ENCODE results near the gene PRKCZ. TPM values are rescaled to one million over a fixed set of nuclear protein-coding genes. Genes with fewer than 3 reads are reported as not detected.

The PRKCZ gene
- total RNA-seq, 1 experiment from 2014 or later, result 36.0 TPM

DNA sequence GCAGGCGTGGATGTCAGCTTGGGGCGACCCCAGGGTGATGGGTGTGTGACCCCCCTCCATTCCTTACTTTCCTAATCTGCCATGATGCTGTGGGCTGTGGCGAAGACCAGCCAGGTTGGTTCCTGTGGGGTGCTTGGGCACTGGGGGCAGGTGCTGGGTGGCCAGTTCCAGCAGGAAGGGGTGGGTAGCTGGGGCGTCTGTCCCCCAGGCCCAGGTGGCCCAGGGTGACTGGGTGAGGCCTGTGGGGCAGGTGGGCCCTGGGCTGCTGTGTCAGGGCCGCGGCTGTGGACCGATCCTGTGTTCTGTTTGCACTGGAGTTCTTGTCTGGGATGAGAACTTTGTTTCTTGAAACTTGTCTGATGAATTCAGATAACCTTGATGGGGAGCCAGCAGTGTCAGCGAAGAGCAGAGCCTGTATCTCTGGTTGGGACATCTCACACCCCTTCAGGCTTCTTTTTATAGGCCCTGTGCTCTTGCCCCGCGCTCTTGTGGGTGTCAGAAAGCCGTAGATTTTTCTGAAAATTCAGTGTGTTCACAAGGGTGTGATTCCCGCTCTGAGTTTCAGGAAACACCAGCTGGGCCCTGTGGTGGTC lies 3.7 kb downstream of the PRKCZ start:
- TF ChIP-seq, protein P1, sequence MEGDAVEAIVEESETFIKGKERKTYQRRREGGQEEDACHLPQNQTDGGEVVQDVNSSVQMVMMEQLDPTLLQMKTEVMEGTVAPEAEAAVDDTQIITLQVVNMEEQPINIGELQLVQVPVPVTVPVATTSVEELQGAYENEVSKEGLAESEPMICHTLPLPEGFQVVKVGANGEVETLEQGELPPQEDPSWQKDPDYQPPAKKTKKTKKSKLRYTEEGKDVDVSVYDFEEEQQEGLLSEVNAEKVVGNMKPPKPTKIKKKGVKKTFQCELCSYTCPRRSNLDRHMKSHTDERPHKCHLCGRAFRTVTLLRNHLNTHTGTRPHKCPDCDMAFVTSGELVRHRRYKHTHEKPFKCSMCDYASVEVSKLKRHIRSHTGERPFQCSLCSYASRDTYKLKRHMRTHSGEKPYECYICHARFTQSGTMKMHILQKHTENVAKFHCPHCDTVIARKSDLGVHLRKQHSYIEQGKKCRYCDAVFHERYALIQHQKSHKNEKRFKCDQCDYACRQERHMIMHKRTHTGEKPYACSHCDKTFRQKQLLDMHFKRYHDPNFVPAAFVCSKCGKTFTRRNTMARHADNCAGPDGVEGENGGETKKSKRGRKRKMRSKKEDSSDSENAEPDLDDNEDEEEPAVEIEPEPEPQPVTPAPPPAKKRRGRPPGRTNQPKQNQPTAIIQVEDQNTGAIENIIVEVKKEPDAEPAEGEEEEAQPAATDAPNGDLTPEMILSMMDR (conservative IDR thresholded peaks at IDR 0.05), result no peak
- TF ChIP-seq EZH2 (IDR thresholded peaks at IDR 0.05; ENCODE audit: low read depth), result no peak
- CTCF ChIA-PET, result no interaction called here
- POLR2A ChIA-PET (ENCODE audit: unreplicated experiment), result no interaction called here

DNA sequence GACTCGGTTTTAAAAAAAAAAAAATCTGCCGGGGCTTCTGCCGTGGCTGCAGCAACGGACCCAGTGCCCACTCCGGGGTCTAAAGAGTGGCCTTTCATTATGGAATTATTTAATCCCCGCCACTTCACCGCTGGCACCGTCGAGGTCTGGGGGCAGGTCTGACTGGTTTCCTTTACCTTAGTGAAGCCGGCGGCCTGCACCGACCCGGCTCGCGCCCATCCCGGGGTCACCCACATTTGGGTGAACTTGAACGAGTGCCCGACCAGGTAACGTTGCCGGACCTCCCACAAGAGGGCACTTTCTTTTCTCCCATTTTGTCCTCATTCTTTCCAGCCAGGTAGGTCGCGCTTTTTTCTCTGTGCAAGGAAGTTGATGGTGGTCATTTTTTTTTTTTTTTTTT lies 4.3 kb downstream of the PRKCZ start:
- DNase-seq, result no peak
- H3K4me1 ChIP-seq (replicated peaks; ENCODE audit: insufficient read depth), result 0 out of 2 replicates have a peak, but pooled peaks cover 5% of the 10 kb centered on the region
- CTCF ChIA-PET, result no interaction called here
- no peak overlapping the region for H3K4me3 ChIP-seq
- POLR2A ChIA-PET (ENCODE audit: unreplicated experiment), result no interaction called here
- TF ChIP-seq, protein P1 (conservative IDR thresholded peaks at IDR 0.05), result no peak
- no peak for TF ChIP-seq EZH2 (IDR thresholded peaks at IDR 0.05; ENCODE audit: low read depth)
- H3K79me2 ChIP-seq (ENCODE audit: low read depth), result peaks cover 11% of the 10 kb centered on the region
- no TSS peak for BruUV-seq (replicated peaks)
- no peak overlapping the region for H3K27ac ChIP-seq
- no peaks in the 10 kb centered on the region for H3K27me3 ChIP-seq (ENCODE audit: insufficient read depth, low read depth)
- H2AFZ ChIP-seq, result no peak overlapping the region
- H3F3A ChIP-seq (ENCODE audit: insufficient read depth, low read depth), result no peaks in the 10 kb centered on the region
- no peaks in the 10 kb centered on the region for H4K20me1 ChIP-seq (ENCODE audit: insufficient read depth)
- H3K4me2 ChIP-seq, result no peak overlapping the region
- H3K9me3 ChIP-seq (ENCODE audit: insufficient read depth, low read depth), result no peaks in the 10 kb centered on the region
- intact Hi-C loops (cut with micrococcal nuclease; ENCODE audit: unreplicated experiment), result no loop called here
- no peaks in the 10 kb centered on the region for H3K36me3 ChIP-seq (ENCODE audit: low read depth)
- no peaks in the 10 kb centered on the region for H3K9me2 ChIP-seq (ENCODE audit: insufficient read depth)

More for the DNA sequence above, 3.7 kb downstream of the PRKCZ start:
- intact Hi-C loops (cut with micrococcal nuclease; ENCODE audit: unreplicated experiment), result no loop called here
- Histone ChIP-seq H3K9me2 (ENCODE audit: insufficient read depth) (no peaks in the 10 kb centered on the region), H3K4me1 (replicated peaks; ENCODE audit: insufficient read depth) (0 out of 2 replicates have a peak, but pooled peaks cover 5% of the 10 kb centered on the region), H3K4me2 (no peak overlapping the region), H3F3A (ENCODE audit: insufficient read depth, low read depth) (no peaks in the 10 kb centered on the region; the same call in 1 of the 2 replicates), H3K4me3 (no peak overlapping the region), H3K27ac (no peak overlapping the region), H3K36me3 (ENCODE audit: low read depth) (no peaks in the 10 kb centered on the region), H4K20me1 (ENCODE audit: insufficient read depth) (no peaks in the 10 kb centered on the region), H3K27me3 (ENCODE audit: insufficient read depth, low read depth) (no peaks in the 10 kb centered on the region), H2AFZ (no peak overlapping the region), H3K9me3 (ENCODE audit: insufficient read depth, low read depth) (no peaks in the 10 kb centered on the region), H3K79me2 (ENCODE audit: low read depth) (peaks cover 11% of the 10 kb centered on the region)
- DNase-seq, result no peak
- no TSS peak for BruUV-seq (replicated peaks)

DNA sequence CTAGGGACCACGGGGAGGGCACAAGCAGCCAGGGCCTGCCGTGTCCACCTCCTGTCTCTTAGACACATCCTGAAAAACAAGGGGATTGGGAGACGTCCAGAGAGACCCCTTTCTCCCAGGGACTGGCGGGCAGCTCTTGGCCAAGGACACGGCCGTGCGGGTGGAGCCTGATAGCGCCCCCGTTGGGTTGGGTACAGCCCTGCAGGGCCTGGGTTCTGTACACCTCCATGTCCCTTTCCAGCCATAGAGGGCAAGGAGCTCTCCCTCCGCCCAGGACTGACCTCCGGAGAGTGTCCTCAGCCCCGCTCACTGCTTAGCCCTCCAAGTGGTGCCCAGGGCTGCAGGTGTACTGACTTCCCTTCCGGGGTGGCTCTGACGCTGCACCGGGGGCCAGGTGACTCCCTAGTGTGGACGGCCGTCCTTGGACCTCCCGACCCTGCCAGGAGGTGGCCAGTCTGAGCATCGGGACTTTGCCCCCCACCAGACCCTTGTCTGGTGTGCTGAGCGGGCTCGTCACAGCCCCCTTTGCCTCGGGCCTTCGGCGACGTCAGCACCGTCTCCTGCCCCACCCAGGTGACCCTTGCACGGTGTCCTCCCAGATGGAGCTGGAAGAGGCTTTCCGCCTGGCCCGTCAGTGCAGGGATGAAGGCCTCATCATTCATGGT lies 5.8 kb downstream of the PRKCZ start:
- intact Hi-C loops (cut with micrococcal nuclease; ENCODE audit: unreplicated experiment), result no loop called here
- peaks cover 8% of the 10 kb centered on the region for H3K79me2 ChIP-seq (ENCODE audit: low read depth)
- H3K4me3 ChIP-seq, result no peak overlapping the region
- H3K27ac ChIP-seq, result no peak overlapping the region
- H3K4me2 ChIP-seq, result no peak overlapping the region
- no peaks in the 10 kb centered on the region for H3K27me3 ChIP-seq (ENCODE audit: insufficient read depth, low read depth)
- no peaks in the 10 kb centered on the region for H4K20me1 ChIP-seq (ENCODE audit: insufficient read depth)
- no peaks in the 10 kb centered on the region for H3F3A ChIP-seq (ENCODE audit: insufficient read depth, low read depth)
- ChIA-PET CTCF (no interaction called here), POLR2A (ENCODE audit: unreplicated experiment) (no interaction called here)
- no peak for DNase-seq
- 0 out of 2 replicates have a peak, but pooled peaks cover 5% of the 10 kb centered on the region for H3K4me1 ChIP-seq (replicated peaks; ENCODE audit: insufficient read depth)
- H2AFZ ChIP-seq, result no peak overlapping the region
- no TSS peak for BruUV-seq (replicated peaks)
- no peaks in the 10 kb centered on the region for H3K9me2 ChIP-seq (ENCODE audit: insufficient read depth)
- no peaks in the 10 kb centered on the region for H3K9me3 ChIP-seq (ENCODE audit: insufficient read depth, low read depth)
- H3K36me3 ChIP-seq (ENCODE audit: low read depth), result no peaks in the 10 kb centered on the region
- TF ChIP-seq, protein P1 (conservative IDR thresholded peaks at IDR 0.05), result no peak
- TF ChIP-seq EZH2 (IDR thresholded peaks at IDR 0.05; ENCODE audit: low read depth), result no peak

Measured in PC-9 (cell line).